Thymus (tissue), 11 donors: ENCODE results near the gene NPC1L1. TPM values are rescaled to one million over a fixed set of nuclear protein-coding genes. Genes with fewer than 3 reads are reported as not detected.

ENCODE experiments used
- DNase-seq, 9 donors: peaks; one replicate each; pipeline ENCODE4 v3.0.0-alpha.2; 2013; ENCODE audit warnings: low spot score in 9 of 9, low read depth in 6 of 9, missing footprints in 1 of 9
- H3K27ac ChIP-seq, 2 donors: one replicate each; pipeline ENCODE4 v1.5.1; 2013; ENCODE audit warnings: control low read depth in 1 of 2, low read depth in 1 of 2, low read length in 1 of 2, mild to moderate bottlenecking in 1 of 2, moderate library complexity in 1 of 2
- H3K27me3 ChIP-seq, 2 donors: one replicate each; pipeline ENCODE4 v1.5.1; 2013; ENCODE audit warnings: low read length in 1 of 2; ENCODE audit not compliant: control insufficient read depth in 2 of 2, insufficient read depth in 1 of 2
- H3K36me3 ChIP-seq, 2 donors: one replicate each; pipeline ENCODE4 v1.5.1; 2013; ENCODE audit warnings: low read length in 1 of 2, mild to moderate bottlenecking in 1 of 2, moderate library complexity in 1 of 2; ENCODE audit not compliant: control insufficient read depth in 2 of 2, insufficient read depth in 2 of 2
- H3K4me1 ChIP-seq, 2 donors: one replicate each; pipeline ENCODE4 v1.5.1; 2013; ENCODE audit warnings: low read length in 2 of 2; ENCODE audit not compliant: control insufficient read depth in 2 of 2, insufficient read depth in 2 of 2
- H3K4me3 ChIP-seq, 2 donors: one replicate each; pipeline ENCODE4 v1.5.1; 2013; ENCODE audit warnings: low read length in 2 of 2, control low read depth in 1 of 2, mild to moderate bottlenecking in 1 of 2
- H3K9me3 ChIP-seq, 2 donors: one replicate each; pipeline ENCODE4 v1.5.1; 2013; ENCODE audit warnings: low read length in 1 of 2, mild to moderate bottlenecking in 1 of 2; ENCODE audit not compliant: control insufficient read depth in 2 of 2, insufficient read depth in 1 of 2
- WGBS: extraction: QIAGEN DNeasy Blood & Tissue Kit; methylation state at CpG from one replicate; pipeline ENCODE4 v1.1.7; 2013; 5-methylcytosine and 5-hydroxymethylcytosine counted together
- polyA plus RNA-seq: library from polyadenylated mRNA; stranded (reverse); fragments of 200-250 nt; gene quantifications from one replicate; pipeline ENCODE4 v1.2.3, GENCODE V29; 2013
- total RNA-seq: library from RNA; stranded (reverse); fragments of 120-200 nt; gene quantifications from one replicate; pipeline ENCODE4 v1.2.4, GENCODE V29; 2013
- donor health status: healthy.

Gene NPC1L1
- total and polyA plus RNA-seq, 2 donors = under 0.01 to 0.14 TPM

DNA sequence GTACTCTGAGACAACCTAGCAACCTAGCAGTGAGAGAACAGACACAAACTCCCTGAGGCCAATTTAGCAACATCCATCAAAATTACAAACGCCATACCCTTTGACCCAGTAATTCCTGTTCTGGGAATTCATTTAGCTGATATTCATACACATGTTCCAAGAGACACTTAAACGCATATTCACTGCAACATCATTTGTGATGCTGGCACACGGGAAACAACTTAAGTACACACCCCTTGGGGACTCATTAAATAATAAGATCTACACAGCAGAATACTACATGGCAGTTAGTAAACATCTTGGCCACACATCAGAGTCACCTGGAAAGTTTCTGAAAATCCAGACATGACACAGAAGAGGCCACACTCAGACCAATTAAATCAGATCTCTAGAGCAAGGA is 68.3 kb downstream of the NPC1L1 start:
- H3K36me3 ChIP-seq = peaks cover 29 to 62% of the 10 kb centered on the region in 2 donors
- H3K27me3 ChIP-seq = no peaks in the 10 kb centered on the region
- no peak for DNase-seq
- no peaks in the 10 kb centered on the region for H3K9me3 ChIP-seq
- no peak overlapping the region for H3K4me3 ChIP-seq
- WGBS = 97% methylated on average over 3 of the region's 3 CpGs
- no peak overlapping the region for H3K27ac ChIP-seq
- no peaks in the 10 kb centered on the region for H3K4me1 ChIP-seq

- Histone ChIP-seq H3K27ac (no peak overlapping the region), H3K4me1 (no peaks in the 10 kb centered on the region), H3K36me3 (peaks cover 36 to 61% of the 10 kb centered on the region in 2 donors), H3K4me3 (no peak overlapping the region), H3K9me3 (no peaks in the 10 kb centered on the region), H3K27me3 (no peaks in the 10 kb centered on the region)
- 98% methylated on average over 3 of the region's 3 CpGs for WGBS
- no peak for DNase-seq
Measured at GRCh38 chr7:44471850-44472249, 69.3 kb downstream of the NPC1L1 start.

- Histone ChIP-seq H3K9me3 (no peaks in the 10 kb centered on the region), H3K4me3 (no peak overlapping the region), H3K36me3 (peaks cover 37 to 61% of the 10 kb centered on the region in 2 donors), H3K4me1 (no peaks in the 10 kb centered on the region), H3K27me3 (no peaks in the 10 kb centered on the region), H3K27ac (no peak overlapping the region)
- 94% methylated on average over 1 of the region's 1 CpG for WGBS
- DNase-seq = no peak
Measured at GRCh38 chr7:44471436-44471835, 69.7 kb downstream of the NPC1L1 start.

DNA sequence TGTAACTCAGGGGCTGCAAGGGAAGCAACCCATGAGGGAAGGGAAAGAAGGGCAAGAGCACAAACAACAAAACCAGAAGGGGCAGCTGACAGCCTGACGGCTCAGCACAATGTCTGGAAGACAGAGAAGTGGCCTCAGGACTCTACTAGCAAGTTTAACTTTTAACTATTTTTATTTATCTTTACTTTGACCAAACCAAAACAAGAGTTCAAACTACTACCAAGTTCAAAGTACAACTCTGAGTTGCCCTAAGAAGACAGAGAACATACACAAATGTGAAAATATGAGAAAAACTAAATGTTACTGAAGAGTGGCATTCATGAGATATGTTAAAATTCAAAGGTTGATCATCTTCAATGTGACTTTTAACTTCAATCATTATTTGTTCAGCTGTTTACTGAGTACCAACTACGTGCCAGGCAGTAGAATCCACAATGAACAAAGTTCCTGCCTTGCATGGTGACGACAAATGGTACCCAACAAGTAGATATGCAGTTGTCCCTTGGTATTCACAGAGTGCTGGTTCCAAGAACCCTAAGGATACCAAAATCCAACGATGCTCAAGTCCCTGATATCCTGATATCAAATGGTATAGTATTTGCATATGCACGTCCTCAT is 70.4 kb downstream of the NPC1L1 start:
- 98% methylated on average over 5 of the region's 5 CpGs for WGBS
- Histone ChIP-seq H3K4me3 (no peak overlapping the region), H3K9me3 (no peaks in the 10 kb centered on the region), H3K36me3 (peaks cover 37 to 55% of the 10 kb centered on the region in 2 donors), H3K27ac (no peak overlapping the region), H3K27me3 (no peaks in the 10 kb centered on the region), H3K4me1 (no peaks in the 10 kb centered on the region)
- DNase-seq = no peak

DNA sequence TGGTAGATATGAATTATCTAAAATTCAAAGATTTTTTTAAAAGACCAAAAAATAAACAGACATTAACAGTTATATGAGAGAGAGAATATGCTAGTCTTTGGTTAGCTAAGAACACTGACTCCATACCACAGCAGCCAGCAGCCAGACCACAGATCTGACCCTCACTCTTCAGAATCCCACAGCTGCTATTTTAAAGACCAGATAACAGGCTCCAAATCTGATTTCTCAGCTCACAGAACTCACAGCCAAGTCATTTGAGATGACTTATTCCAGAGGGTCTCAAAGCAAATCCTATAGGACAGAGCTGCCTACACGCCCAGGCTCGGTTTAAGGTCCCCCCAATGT is 71.0 kb downstream of the NPC1L1 start:
- no peaks in the 10 kb centered on the region for H3K27me3 ChIP-seq
- no peak overlapping the region for H3K4me3 ChIP-seq
- 95% methylated on average over 2 of the region's 2 CpGs for WGBS
- no peak for DNase-seq
- no peaks in the 10 kb centered on the region for H3K4me1 ChIP-seq
- H3K27ac ChIP-seq = no peak overlapping the region
- no peaks in the 10 kb centered on the region for H3K9me3 ChIP-seq
- peaks cover 35 to 52% of the 10 kb centered on the region in 2 donors for H3K36me3 ChIP-seq

GRCh38 chr7:44469461-44470134 is 71.5 kb downstream of the NPC1L1 start:
- H3K36me3 ChIP-seq = peaks cover 32 to 50% of the 10 kb centered on the region in 2 donors
- WGBS = 93% methylated on average over 4 of the region's 4 CpGs
- H3K9me3 ChIP-seq = no peaks in the 10 kb centered on the region
- H3K27ac ChIP-seq = no peak overlapping the region
- no peak overlapping the region for H3K4me3 ChIP-seq
- no peak for DNase-seq
- H3K4me1 ChIP-seq = no peaks in the 10 kb centered on the region
- no peaks in the 10 kb centered on the region for H3K27me3 ChIP-seq

- Histone ChIP-seq H3K27me3 (no peaks in the 10 kb centered on the region), H3K36me3 (peaks cover 31 to 46% of the 10 kb centered on the region in 2 donors), H3K9me3 (no peaks in the 10 kb centered on the region), H3K27ac (no peak overlapping the region), H3K4me1 (no peaks in the 10 kb centered on the region), H3K4me3 (no peak overlapping the region)
- no peak for DNase-seq
- WGBS = 96% methylated on average over 4 of the region's 4 CpGs
Measured at GRCh38 chr7:44467217-44467548, 73.9 kb downstream of the NPC1L1 start.

GRCh38 chr7:44466300-44467216 is 74.6 kb downstream of the NPC1L1 start:
- WGBS = 92% methylated on average over 4 of the region's 4 CpGs

GRCh38 chr7:44465490-44465889 is 75.6 kb downstream of the NPC1L1 start:
- H3K36me3 ChIP-seq = peaks cover 28 to 33% of the 10 kb centered on the region in 2 donors
- H3K4me1 ChIP-seq = peaks cover 12 to 13% of the 10 kb centered on the region in 2 donors
- no peaks in the 10 kb centered on the region for H3K9me3 ChIP-seq

More at GRCh38 chr7:44466300-44467216, 74.6 kb downstream of the NPC1L1 start:
- no peaks in the 10 kb centered on the region for H3K9me3 ChIP-seq
- no peak overlapping the region for H3K27ac ChIP-seq
- H3K4me3 ChIP-seq = no peak overlapping the region
- no peaks in the 10 kb centered on the region for H3K27me3 ChIP-seq
- H3K4me1 ChIP-seq = peaks cover 3 to 4% of the 10 kb centered on the region in 2 donors
- peaks cover 31 to 41% of the 10 kb centered on the region in 2 donors for H3K36me3 ChIP-seq
- no peak for DNase-seq

More at GRCh38 chr7:44465490-44465889, 75.6 kb downstream of the NPC1L1 start:
- Histone ChIP-seq H3K27me3 (no peaks in the 10 kb centered on the region), H3K4me3 (no peak overlapping the region), H3K27ac (no peak overlapping the region)
- no peak for DNase-seq
- WGBS = 97% methylated on average over 5 of the region's 5 CpGs
